ENCODE measurements around the gene NUDT22.

Gene NUDT22

GRCh38 chr11:64225608-64226506 is at the start of gene NUDT22, which contains the start of gene TRPT1:
Gene NUDT22 (plus strand): TSS chr11:64226274. CDS start chr11:64226653, 379 bp downstream.
Gene TRPT1 (minus strand): TSS chr11:64226186. CDS start chr11:64225860, 326 bp downstream.
- DNase-seq, result peak; percentile 25

- no peak for DNase-seq
Measured at GRCh38 chr11:64176751-64177150, 49.3 kb upstream of the NUDT22 start.

- no peak for DNase-seq
Measured at GRCh38 chr11:64178203-64178602, 47.9 kb upstream of the NUDT22 start.

- DNase-seq, result no peak
Measured at GRCh38 chr11:64178951-64179639, 47.0 kb upstream of the NUDT22 start.

GRCh38 chr11:64180891-64181290 is 45.2 kb upstream of the NUDT22 start:
- no peak for DNase-seq

- peak; percentile 39 for DNase-seq
Measured at GRCh38 chr11:64181506-64182411, 44.3 kb upstream of the NUDT22 start.

- DNase-seq, result no peak
Measured at GRCh38 chr11:64183890-64184289, 42.2 kb upstream of the NUDT22 start.

- no peak for DNase-seq
Measured at GRCh38 chr11:64185175-64185692, 40.8 kb upstream of the NUDT22 start.

- peak; percentile 99 for DNase-seq
Measured at GRCh38 chr11:64185693-64186491, 40.2 kb upstream of the NUDT22 start, which contains the start of gene STIP1. Gene STIP1 (plus strand): TSS chr11:64186171. CDS start chr11:64186262, 91 bp downstream.

GRCh38 chr11:64186492-64187165 is 39.4 kb upstream of the NUDT22 start:
- DNase-seq, result no peak

- no peak for DNase-seq
Measured at GRCh38 chr11:64192434-64192833, 33.6 kb upstream of the NUDT22 start.

- DNase-seq, result no peak
Measured at GRCh38 chr11:64196626-64197025, 29.4 kb upstream of the NUDT22 start.

- no peak for DNase-seq
Measured at GRCh38 chr11:64198511-64198910, 27.6 kb upstream of the NUDT22 start.

GRCh38 chr11:64201543-64201942 is 24.5 kb upstream of the NUDT22 start:
- DNase-seq, result no peak

GRCh38 chr11:64202992-64203391 is 23.1 kb upstream of the NUDT22 start:
- no peak for DNase-seq

- no peak for DNase-seq
Measured at GRCh38 chr11:64203421-64204079, 22.5 kb upstream of the NUDT22 start.

GRCh38 chr11:64204080-64204440 is 22.0 kb upstream of the NUDT22 start:
- DNase-seq, result no peak

GRCh38 chr11:64204464-64204989 is 21.5 kb upstream of the NUDT22 start:
- peak; percentile 75 for DNase-seq

- no peak for DNase-seq
Measured at GRCh38 chr11:64206457-64207255, 19.4 kb upstream of the NUDT22 start, which contains the start of gene FERMT3. Gene FERMT3 (plus strand): TSS chr11:64206721. CDS start chr11:64207365, 644 bp downstream.

Data from NCI-H1694 treated with DMSO at 0.1 percent for 48 hours (cell line).